Hepatocyte (in vitro differentiated cells): ENCODE results near the gene FBN1. TPM values are rescaled to one million over a fixed set of nuclear protein-coding genes. Genes with fewer than 3 reads are reported as not detected.

ENCODE experiments used
- DNase-seq: peaks from one replicate; pipeline ENCODE4 v3.0.0-alpha.2; 2016; ENCODE audit warnings: low spot score
- H2AFZ ChIP-seq: fragments of 200-600 bp; sonication (generic); 2 replicates; pipeline ENCODE4 v1.6.0; 2016; ENCODE audit warnings: antibody characterized with exemption, mild to moderate bottlenecking
- H3K27ac ChIP-seq: fragments of 200-600 bp; sonication (generic); 2 replicates; pipeline ENCODE4 v1.5.1; 2016; ENCODE audit warnings: mild to moderate bottlenecking
- H3K27me3 ChIP-seq: fragments of 200-600 bp; sonication (generic); 2 replicates; pipeline ENCODE4 v1.6.1; 2016
- H3K36me3 ChIP-seq: fragments of 200-600 bp; sonication (generic); replicated peaks from 2 replicates; pipeline ENCODE4 v1.5.1; 2016; ENCODE audit warnings: low read depth; ENCODE audit not compliant: insufficient read depth
- H3K4me1 ChIP-seq: fragments of 200-600 bp; sonication (generic); 2 replicates; pipeline ENCODE4 v1.5.1; 2016; ENCODE audit warnings: mild to moderate bottlenecking, moderate library complexity; ENCODE audit not compliant: insufficient read depth
- H3K4me2 ChIP-seq: fragments of 200-600 bp; sonication (generic); 2 replicates; pipeline ENCODE4 v1.6.0; 2016
- H3K4me3 ChIP-seq: fragments of 200-600 bp; sonication (generic); 2 replicates; pipeline ENCODE4 v1.5.1; 2016; ENCODE audit warnings: mild to moderate bottlenecking
- H3K79me2 ChIP-seq: fragments of 200-600 bp; sonication (generic); 2 replicates; pipeline ENCODE4 v1.6.0; 2017; ENCODE audit warnings: mild to moderate bottlenecking
- H3K9me2 ChIP-seq: fragments of 200-600 bp; sonication (generic); replicated peaks from 2 replicates; pipeline ENCODE4 v1.6.0; 2017; ENCODE audit warnings: mild to moderate bottlenecking; ENCODE audit not compliant: insufficient read depth
- H3K9me3 ChIP-seq: fragments of 200-600 bp; sonication (generic); 2 replicates; pipeline ENCODE4 v1.5.1; 2016; ENCODE audit warnings: low read depth, mild to moderate bottlenecking
- H4K20me1 ChIP-seq: fragments of 200-600 bp; sonication (generic); 2 replicates; pipeline ENCODE4 v1.6.0; 2016; ENCODE audit warnings: mild to moderate bottlenecking; ENCODE audit not compliant: insufficient read depth, poor library complexity, severe bottlenecking
- EZH2 ChIP-seq: fragments of 200-600 bp; sonication (generic); IDR thresholded peaks from 2 replicates; pipeline ENCODE4 v1.6.1; 2016; ENCODE audit warnings: antibody characterized with exemption, mild to moderate bottlenecking, borderline replicate concordance
- EZH2phosphoT487 ChIP-seq: fragments of 200-600 bp; sonication (generic); IDR thresholded peaks from one replicate; pipeline ENCODE4 v1.6.1; 2018; ENCODE audit warnings: antibody characterized with exemption, mild to moderate bottlenecking, low read depth, moderate library complexity; ENCODE audit not compliant: unreplicated experiment, severe bottlenecking
- WGBS: methylation state at CpG from one replicate; pipeline ENCODE4 v1.1.6; 2016; ENCODE audit warnings: low lambda C conversion rate; ENCODE audit errors: missing lambda C conversion rate; 5-methylcytosine and 5-hydroxymethylcytosine counted together
- polyA plus RNA-seq: library from polyadenylated mRNA; unstranded; fragments of >200 nt; fragmentation: Nextera tagmentation; extraction: Ambion mirVana; gene quantifications from 2 replicates; pipeline ENCODE4 v1.2.1, GENCODE V29; 2016
- total RNA-seq: library from RNA; depleted of rRNA; stranded (reverse); fragments of >200 nt; gene quantifications from 2 replicates; pipeline ENCODE4 v1.2.3, GENCODE V29; 2014
- TF ChIP-seq, protein P1 (sequence below): fragments of 200-600 bp; sonication (generic); IDR thresholded peaks from 2 replicates; pipeline ENCODE4 v1.5.1; 2016; ENCODE audit warnings: antibody characterized with exemption, mild to moderate bottlenecking; ENCODE audit not compliant: poor library complexity

The FBN1 gene
- total and polyA plus RNA-seq, 2 experiments from 2014 or later, result 76.6 to 199 TPM

DNA sequence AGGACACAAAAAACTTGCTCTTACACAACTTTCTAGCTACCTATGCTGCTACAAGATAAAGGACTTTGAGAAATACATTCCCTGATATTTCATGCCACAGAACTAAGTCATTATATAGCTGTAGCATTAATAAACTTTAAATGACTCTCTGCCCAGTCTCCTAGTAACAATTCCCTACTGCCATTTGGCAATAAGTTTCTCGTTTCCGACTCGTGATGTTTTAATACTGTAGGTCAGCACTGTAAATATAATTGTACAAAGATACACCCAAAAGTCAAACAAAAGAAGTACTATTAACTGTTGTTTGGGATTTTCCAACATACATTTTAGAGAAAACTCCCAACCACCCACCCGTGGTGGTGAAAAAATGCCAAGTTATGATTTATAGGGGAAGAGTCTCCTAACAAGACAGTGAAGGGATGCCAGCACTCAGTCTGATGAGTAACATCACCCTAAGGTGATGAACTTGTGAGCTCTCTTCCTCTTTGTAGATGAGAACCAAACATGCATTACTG, 182.1 kb downstream of the FBN1 start:
- H3K9me3 ChIP-seq, result no peaks in the 10 kb centered on the region
- DNase-seq, result no peak
- H4K20me1 ChIP-seq, result no peaks in the 10 kb centered on the region
- H2AFZ ChIP-seq, result no peak overlapping the region
- H3K36me3 ChIP-seq, result no peaks in the 10 kb centered on the region
- no peaks in the 10 kb centered on the region for H3K79me2 ChIP-seq
- 81% methylated on average over 4 of the region's 4 CpGs for WGBS
- no peak overlapping the region for H3K27ac ChIP-seq
- no peaks in the 10 kb centered on the region for H3K27me3 ChIP-seq
- TF ChIP-seq EZH2, result no peak
- no peak for TF ChIP-seq EZH2phosphoT487
- TF ChIP-seq, protein P1, sequence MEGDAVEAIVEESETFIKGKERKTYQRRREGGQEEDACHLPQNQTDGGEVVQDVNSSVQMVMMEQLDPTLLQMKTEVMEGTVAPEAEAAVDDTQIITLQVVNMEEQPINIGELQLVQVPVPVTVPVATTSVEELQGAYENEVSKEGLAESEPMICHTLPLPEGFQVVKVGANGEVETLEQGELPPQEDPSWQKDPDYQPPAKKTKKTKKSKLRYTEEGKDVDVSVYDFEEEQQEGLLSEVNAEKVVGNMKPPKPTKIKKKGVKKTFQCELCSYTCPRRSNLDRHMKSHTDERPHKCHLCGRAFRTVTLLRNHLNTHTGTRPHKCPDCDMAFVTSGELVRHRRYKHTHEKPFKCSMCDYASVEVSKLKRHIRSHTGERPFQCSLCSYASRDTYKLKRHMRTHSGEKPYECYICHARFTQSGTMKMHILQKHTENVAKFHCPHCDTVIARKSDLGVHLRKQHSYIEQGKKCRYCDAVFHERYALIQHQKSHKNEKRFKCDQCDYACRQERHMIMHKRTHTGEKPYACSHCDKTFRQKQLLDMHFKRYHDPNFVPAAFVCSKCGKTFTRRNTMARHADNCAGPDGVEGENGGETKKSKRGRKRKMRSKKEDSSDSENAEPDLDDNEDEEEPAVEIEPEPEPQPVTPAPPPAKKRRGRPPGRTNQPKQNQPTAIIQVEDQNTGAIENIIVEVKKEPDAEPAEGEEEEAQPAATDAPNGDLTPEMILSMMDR, result no peak
- no peaks in the 10 kb centered on the region for H3K4me1 ChIP-seq
- no peak overlapping the region for H3K4me2 ChIP-seq
- no peaks in the 10 kb centered on the region for H3K9me2 ChIP-seq
- no peak overlapping the region for H3K4me3 ChIP-seq

- H2AFZ ChIP-seq, result no peak overlapping the region
- 90% methylated on average over 4 of the region's 4 CpGs for WGBS
- H3K9me3 ChIP-seq, result no peaks in the 10 kb centered on the region
- no peaks in the 10 kb centered on the region for H4K20me1 ChIP-seq
- H3K4me1 ChIP-seq, result no peaks in the 10 kb centered on the region
- H3K4me2 ChIP-seq, result no peak overlapping the region
- no peaks in the 10 kb centered on the region for H3K36me3 ChIP-seq
- no peak overlapping the region for H3K27ac ChIP-seq
- no peaks in the 10 kb centered on the region for H3K79me2 ChIP-seq
- no peaks in the 10 kb centered on the region for H3K9me2 ChIP-seq
- no peaks in the 10 kb centered on the region for H3K27me3 ChIP-seq
- H3K4me3 ChIP-seq, result no peak overlapping the region
- no peak for DNase-seq
- TF ChIP-seq EZH2phosphoT487 (no peak), EZH2 (no peak)
- TF ChIP-seq, protein P1, result no peak
These were observed 182.8 kb downstream of the FBN1 start for GRCh38 chr15:48462688-48463087.

DNA sequence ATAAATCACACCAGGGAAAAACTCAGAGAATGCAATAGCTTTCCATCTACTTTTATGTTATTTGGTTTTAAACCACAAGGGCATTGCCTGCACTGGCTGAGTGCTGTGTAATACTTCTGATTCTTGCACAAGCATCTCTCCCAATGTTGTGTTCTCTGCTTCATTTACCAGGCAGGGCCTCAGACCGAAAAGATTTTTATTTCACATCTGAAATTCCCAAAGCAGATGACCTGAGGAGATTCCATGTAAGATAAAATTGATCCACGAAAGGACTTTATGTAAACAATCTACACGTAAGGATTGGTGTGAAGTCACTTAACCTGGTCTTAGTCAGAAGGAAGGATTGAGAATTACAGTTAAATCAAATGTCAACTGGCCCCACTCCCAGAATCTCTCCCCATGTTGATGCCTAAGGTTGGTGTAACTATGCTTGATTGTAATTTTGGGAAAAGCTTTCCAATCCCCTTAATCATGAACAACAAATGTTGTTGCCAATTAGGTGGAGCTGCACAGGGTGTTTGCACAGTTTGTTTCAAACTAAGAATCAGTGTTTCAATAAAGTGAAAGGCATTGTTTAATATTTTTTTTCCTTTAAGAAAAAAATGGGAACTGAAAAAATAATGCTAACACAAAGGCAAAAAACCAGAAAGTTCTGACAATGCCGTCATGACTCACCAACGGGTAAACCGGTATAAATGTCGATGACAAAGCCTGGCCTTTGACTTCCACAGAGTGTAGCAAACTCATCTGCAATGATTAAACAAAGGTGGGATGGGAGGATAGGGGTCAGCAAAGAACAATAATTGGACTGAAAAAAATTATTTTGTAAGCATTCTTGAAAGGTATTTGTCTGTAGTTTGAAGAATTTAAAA, 185.7 kb downstream of the FBN1 start:
- no peaks in the 10 kb centered on the region for H4K20me1 ChIP-seq
- H3K9me2 ChIP-seq, result no peaks in the 10 kb centered on the region
- TF ChIP-seq, protein P1, result no peak
- TF ChIP-seq EZH2, result no peak
- TF ChIP-seq EZH2phosphoT487, result no peak
- DNase-seq, result no peak
- no peaks in the 10 kb centered on the region for H3K36me3 ChIP-seq
- 87% methylated on average over 7 of the region's 7 CpGs for WGBS
- H3K27ac ChIP-seq, result no peak overlapping the region
- H2AFZ ChIP-seq, result no peak overlapping the region
- no peaks in the 10 kb centered on the region for H3K27me3 ChIP-seq
- H3K4me1 ChIP-seq, result no peaks in the 10 kb centered on the region
- H3K4me3 ChIP-seq, result no peak overlapping the region
- H3K4me2 ChIP-seq, result no peak overlapping the region
- H3K79me2 ChIP-seq, result no peaks in the 10 kb centered on the region
- H3K9me3 ChIP-seq, result no peaks in the 10 kb centered on the region
